HG02588 (cell line): ENCODE measurements around the gene QPCT.
"Not testable (repeated sequence)": the region's sequence is repeated elsewhere in the genome, so short reads cannot be mapped to it uniquely, and the experiment has no call there.

Experiments
- ATAC-seq: cut with Tn5 transposase; IDR thresholded peaks from one replicate; pipeline ENCODE4 v1.9.1; 2021; ENCODE audit warnings: mild to moderate bottlenecking, moderate library complexity; ENCODE audit not compliant: unreplicated experiment

QPCT gene

GRCh38 chr2:37344453-37345361, at the start of gene QPCT:
Gene QPCT (plus strand): TSS chr2:37344630. CDS start chr2:37344732, 102 bp downstream.
- ATAC-seq: peak; percentile 48

- not testable (repeated sequence) for ATAC-seq
Observed at GRCh38 chr2:37294858-37295257, 49.6 kb upstream of the QPCT start.

- ATAC-seq: no peak
Observed at GRCh38 chr2:37295469-37296073, 48.9 kb upstream of the QPCT start.

- ATAC-seq: no peak
Observed at GRCh38 chr2:37297632-37298031, 46.8 kb upstream of the QPCT start.

GRCh38 chr2:37300146-37300545, 44.3 kb upstream of the QPCT start:
- ATAC-seq: no peak

- no peak for ATAC-seq
Observed at GRCh38 chr2:37300578-37300977, 43.9 kb upstream of the QPCT start.

- ATAC-seq: no peak
Observed at GRCh38 chr2:37301408-37301807, 43.0 kb upstream of the QPCT start.

- no peak for ATAC-seq
Observed at GRCh38 chr2:37302701-37303252, 41.7 kb upstream of the QPCT start.

- no peak for ATAC-seq
Observed at GRCh38 chr2:37306024-37306423, 38.4 kb upstream of the QPCT start.

- ATAC-seq: no peak
Observed at GRCh38 chr2:37307500-37307899, 36.9 kb upstream of the QPCT start.

GRCh38 chr2:37315364-37315763, 29.1 kb upstream of the QPCT start:
- ATAC-seq: no peak

GRCh38 chr2:37316181-37316580, 28.2 kb upstream of the QPCT start:
- no peak for ATAC-seq

GRCh38 chr2:37317746-37318145, 26.7 kb upstream of the QPCT start:
- ATAC-seq: no peak

GRCh38 chr2:37318401-37318800, 26.0 kb upstream of the QPCT start:
- ATAC-seq: peak; percentile 78

- ATAC-seq: no peak
Observed at GRCh38 chr2:37319754-37320609, 24.4 kb upstream of the QPCT start.

- ATAC-seq: no peak
Observed at GRCh38 chr2:37321029-37321682, 23.3 kb upstream of the QPCT start.

GRCh38 chr2:37322368-37322767, 22.1 kb upstream of the QPCT start:
- ATAC-seq: no peak

GRCh38 chr2:37323176-37323780, 21.2 kb upstream of the QPCT start:
- ATAC-seq: no peak

- ATAC-seq: peak; percentile 18
Observed at GRCh38 chr2:37323781-37324535, 20.5 kb upstream of the QPCT start.

- ATAC-seq: no peak
Observed at GRCh38 chr2:37324536-37324785, 20.0 kb upstream of the QPCT start.
